Heart right ventricle (tissue), 16 donors: ENCODE results near the gene OSBPL6. TPM values are rescaled to one million over a fixed set of nuclear protein-coding genes. Genes with fewer than 3 reads are reported as not detected.

ENCODE experiments used
- ATAC-seq, 8 donors: fragments of 200-7000 bp; cut with Tn5 transposase; one replicate each; pipeline ENCODE4 v1.9.1; 2020; ENCODE audit warnings: mild to moderate bottlenecking in 8 of 8, moderate library complexity in 8 of 8, moderate number of reproducible peaks in 1 of 8
- DNase-seq, 2 donors: peaks; one replicate each; pipeline ENCODE4 v3.0.0-alpha.2; 2020
- H3K27ac ChIP-seq, 10 donors: fragments of 200-600 bp; sonication (generic) in 2 of 10; one replicate each; pipeline versions ENCODE4 v1.5.0 to v1.8.0; 2020 to 2022; ENCODE audit warnings: mild to moderate bottlenecking in 3 of 10
- H3K27me3 ChIP-seq, 7 donors: fragments of 200-600 bp; one replicate each; pipeline ENCODE4 v1.8.0; 2021 to 2022; ENCODE audit warnings: mild to moderate bottlenecking in 2 of 7
- H3K36me3 ChIP-seq, 9 donors: fragments of 200-600 bp; sonication (generic) in 1 of 9; one replicate each; pipeline versions ENCODE4 v1.5.0 to v1.8.0; 2020 to 2022; ENCODE audit warnings: mild to moderate bottlenecking in 2 of 9
- H3K4me1 ChIP-seq, 9 donors: fragments of 200-600 bp; sonication (generic) in 1 of 9; one replicate each; pipeline versions ENCODE4 v1.5.0 to v1.8.0; 2020 to 2022; ENCODE audit warnings: mild to moderate bottlenecking in 4 of 9
- H3K4me3 ChIP-seq, 10 donors: fragments of 200-600 bp; sonication (generic) in 2 of 10; one replicate each; pipeline versions ENCODE4 v1.5.0 to v1.8.0; 2020 to 2022; ENCODE audit warnings: mild to moderate bottlenecking in 7 of 10, moderate library complexity in 2 of 10
- H3K9me3 ChIP-seq, 11 donors: fragments of 200-600 bp in 10 of 11; sonication (generic) in 2 of 11; one replicate each; pipeline versions ENCODE4 v1.5.0 to v1.8.0; 2013 to 2022; ENCODE audit warnings: mild to moderate bottlenecking in 2 of 11, control low read depth in 1 of 11, moderate library complexity in 1 of 11
- CTCF ChIP-seq, 9 donors: fragments of 200-600 bp; sonication (generic) in 2 of 9; IDR thresholded peaks; one replicate each; pipeline versions ENCODE4 v1.5.0 to v1.8.0; 2021 to 2022; ENCODE audit warnings: antibody characterized with exemption in 9 of 9, mild to moderate bottlenecking in 5 of 9, moderate library complexity in 1 of 9
- WGBS, 2 donors: extraction: QIAGEN DNeasy Blood & Tissue Kit; methylation state at CpG; one replicate each; pipeline ENCODE4 v1.1.7; 2013; ENCODE audit warnings: inconsistent platforms in 1 of 2; 5-methylcytosine and 5-hydroxymethylcytosine counted together
- intact Hi-C, 10 donors: fragments of 100-400 bp; cut with DNase I; formaldehyde crosslinking; loops; one replicate each; pipeline versions ENCODE4 v1.11.1 to v1.14.2; 2022
- polyA plus RNA-seq, 2 donors: library from polyadenylated mRNA; stranded (reverse); fragments of 200-250 nt; gene quantifications; one replicate each; pipeline ENCODE4 v1.2.3, GENCODE V29; 2013
- total RNA-seq, 10 donors: library from RNA; stranded (reverse); fragmentation: NEBNext Ultra II Directional in 3 of 10; extraction: Animal tissue kit (Norgen Biotek cat#: 25700) in 3 of 10; gene quantifications; one replicate each; pipeline versions ENCODE4 v1.2.1 to v1.2.4, GENCODE V29; 2021 to 2023
- donor health status: Arrhythmogenic right ventricular cardiomyopathy.
- donor health status: ischemic (EF 13 %, LVEDD 7.1; RV severe dilation, severe dysfunction).
- donor health status: healthy with polysubstance abuse.
- donor health status: DM: no; HTN: yes; CAD: no.
- donor health status: DM: no; HTN: no; CAD: no.
- donor health status: ischemic (EF 25% LVEDD 6.9; RV normal size, moderate dysfunction).
- donor health status: ischemic (EF 25% LVEDD 5.7; RV mildly dilated, moderate dysfunction).
- donor health status: healthy.
- donor health status: DM: yes; HTN: yes; CAD: no.
- donor health status: Ischemic cardiomyopathy.
- donor health status: ischemic (EF 35%, LVEDD 5.7; RV mildly dilated, moderate dysfunction).
- donor health status: nonischemic (EF 11% LVEDD 7.7; RV severe dilation, severe dysfunction).
- donor health status: DM: yes; HTN: yes; CAD: no.
- donor health status: PGD.
- donor health status: ischemic (EF 29% LVEDD 5.4; RV normal size, mild dysfunction).
- donor health status: nonischemic (EF 23%, LVEDD 6.1; RV moderate dilation, normal function).

OSBPL6 gene
- total and polyA plus RNA-seq, 12 donors = 1.1 to 8.0 (median 4.4) TPM

DNA sequence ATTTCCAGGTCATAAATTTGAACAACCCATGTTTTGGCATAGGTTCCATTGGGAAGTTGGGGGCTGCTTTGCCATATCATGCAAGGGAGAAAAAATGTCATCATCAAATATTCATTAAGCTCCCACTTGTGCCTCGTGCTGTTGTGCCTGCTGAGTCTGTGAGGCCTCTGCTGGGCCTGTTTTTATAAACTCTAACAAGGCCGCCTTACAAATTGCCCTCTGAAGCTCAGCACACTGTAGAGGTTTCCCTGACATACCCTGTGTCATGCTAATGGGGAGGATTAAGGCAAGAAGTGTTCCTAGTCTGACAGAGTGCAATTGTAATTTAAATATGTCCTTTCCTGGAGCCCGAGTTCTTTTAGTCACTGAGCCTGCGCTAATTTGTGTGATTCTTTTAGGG lies 17.6 kb downstream of the OSBPL6 start:
- Histone ChIP-seq H3K27me3 (no peaks in the 10 kb centered on the region), H3K4me3 (no peak overlapping the region), H3K9me3 (no peaks in the 10 kb centered on the region), H3K36me3 (no peaks in the 10 kb centered on the region), H3K27ac (no peak overlapping the region), H3K4me1 (no peaks in the 10 kb centered on the region)
- WGBS, 2 donors = 81 to 84% methylated on average over 4 of the region's 4 CpGs
- ATAC-seq (no peak), DNase-seq (no peak)
- intact Hi-C loops = no loop called here
- no peak for TF ChIP-seq CTCF (IDR thresholded peaks at IDR 0.05)

DNA sequence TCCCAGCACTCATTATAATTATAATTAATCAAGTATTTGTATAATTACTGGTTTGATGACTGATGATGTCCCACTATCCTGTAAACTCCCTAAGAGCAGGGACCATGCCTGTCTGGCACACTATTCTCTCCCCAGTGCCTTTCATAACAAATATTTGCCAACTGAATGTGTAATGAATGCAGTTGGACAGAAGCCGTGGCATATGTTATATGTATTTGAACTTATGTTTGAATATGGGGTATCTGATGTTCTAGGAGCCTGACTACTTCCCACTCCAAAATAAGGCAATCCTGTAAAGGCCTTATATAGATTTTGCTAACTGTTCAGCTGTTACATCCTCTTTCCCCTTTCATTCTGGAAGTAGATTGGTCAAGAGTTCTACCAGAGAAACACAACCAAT lies 19.7 kb downstream of the OSBPL6 start:
- H3K4me3 ChIP-seq = no peak overlapping the region
- no peak for TF ChIP-seq CTCF (IDR thresholded peaks at IDR 0.05)
- no peak overlapping the region for H3K27ac ChIP-seq
- H3K9me3 ChIP-seq = no peaks in the 10 kb centered on the region
- H3K4me1 ChIP-seq = no peaks in the 10 kb centered on the region
- WGBS, 2 donors = 81 to 95% methylated on average over 1 of the region's 1 CpG
- H3K27me3 ChIP-seq = no peaks in the 10 kb centered on the region
- intact Hi-C loops = loop anchor here in 1 of 10 donors (2.0 kb wide), 1 partner anchor 21 kb away; no protein-coding TSS in a partner anchor
- no peak for DNase-seq
- no peak for ATAC-seq
- no peaks in the 10 kb centered on the region for H3K36me3 ChIP-seq

- Histone ChIP-seq H3K27me3 (no peaks in the 10 kb centered on the region), H3K27ac (no peak overlapping the region), H3K9me3 (no peaks in the 10 kb centered on the region), H3K4me3 (no peak overlapping the region), H3K4me1 (peaks cover 0 to 5% (median 0%) of the 10 kb centered on the region in 9 donors), H3K36me3 (no peaks in the 10 kb centered on the region)
- intact Hi-C loops = no loop called here
- WGBS, 2 donors = 74 to 81% methylated on average over 1 of the region's 1 CpG
- no peak for ATAC-seq
- no peak for TF ChIP-seq CTCF (IDR thresholded peaks at IDR 0.05)
- no peak for DNase-seq
These were observed 24.9 kb downstream of the OSBPL6 start for GRCh38 chr2:178219247-178219646.

DNA sequence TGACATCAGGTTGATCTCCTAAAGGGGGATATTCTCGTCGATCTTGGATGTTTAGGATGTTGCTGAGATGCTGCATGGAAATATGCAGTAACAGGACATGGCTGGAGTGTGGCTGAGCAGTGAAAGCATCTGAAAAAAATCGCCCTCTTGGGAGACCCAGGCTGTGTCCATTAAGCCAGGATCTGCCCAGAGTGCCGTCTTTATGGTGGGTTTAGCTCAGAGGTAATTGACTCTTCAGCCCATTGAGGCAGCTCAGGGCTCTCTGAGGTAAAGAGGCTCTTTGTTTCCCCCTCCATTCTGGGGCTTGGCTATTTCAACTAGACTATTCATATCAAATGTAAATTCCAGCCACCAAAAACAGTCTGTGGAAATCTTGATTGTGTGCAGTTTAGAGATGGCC lies 26.5 kb downstream of the OSBPL6 start:
- Histone ChIP-seq H3K27me3 (no peaks in the 10 kb centered on the region), H3K36me3 (no peaks in the 10 kb centered on the region), H3K4me1 (peaks cover 0 to 5% (median 0%) of the 10 kb centered on the region in 9 donors), H3K4me3 (no peak overlapping the region), H3K9me3 (no peaks in the 10 kb centered on the region), H3K27ac (no peak overlapping the region)
- WGBS, 2 donors = 71 to 75% methylated on average over 4 of the region's 4 CpGs
- ATAC-seq (no peak), DNase-seq (no peak)
- intact Hi-C loops = no loop called here
- TF ChIP-seq CTCF (IDR thresholded peaks at IDR 0.05) = no peak
